ENCODE results near the gene TAF1D. TPM values are rescaled to one million over a fixed set of nuclear protein-coding genes. Genes with fewer than 3 reads are reported as not detected.
"Not testable (repeated sequence)": the region's sequence is repeated elsewhere in the genome, so short reads cannot be mapped to it uniquely, and the experiment has no call there.

The TAF1D gene, protein sequence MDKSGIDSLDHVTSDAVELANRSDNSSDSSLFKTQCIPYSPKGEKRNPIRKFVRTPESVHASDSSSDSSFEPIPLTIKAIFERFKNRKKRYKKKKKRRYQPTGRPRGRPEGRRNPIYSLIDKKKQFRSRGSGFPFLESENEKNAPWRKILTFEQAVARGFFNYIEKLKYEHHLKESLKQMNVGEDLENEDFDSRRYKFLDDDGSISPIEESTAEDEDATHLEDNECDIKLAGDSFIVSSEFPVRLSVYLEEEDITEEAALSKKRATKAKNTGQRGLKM
- polyA plus RNA-seq (ENCODE audit: insufficient read length in 10 of 10), result 100 to 1,000 TPM in 7 of 10 donors, 10 to 100 TPM in 3; 82.7 to 159 (median 108) TPM
- long read RNA-seq, donor 1, transcript TAF1D-203 (6 exons, 2,082 nt), result major isoform, 5 of 40 reads
- long read RNA-seq, donor 1, partial matches to known transcripts, result 30 of 40 reads
- long read RNA-seq, donor 1, other reads (novel, unspliced or antisense), result 0 of 40 reads
- long read RNA-seq, donor 2, transcript TAF1D-203 (6 exons, 2,082 nt), result major isoform, 6 of 34 reads
- long read RNA-seq, donor 2, partial matches to known transcripts, result 25 of 34 reads
- long read RNA-seq, donor 2, other reads (novel, unspliced or antisense), result 0 of 34 reads
- long read RNA-seq, donor 3, result 0 reads
- long read RNA-seq, donor 4, partial matches to known transcripts, result 10 of 16 reads
- long read RNA-seq, donor 4, other reads (novel, unspliced or antisense), result 0 of 16 reads
- long read RNA-seq, donor 5, partial matches to known transcripts, result 25 of 32 reads
- long read RNA-seq, donor 5, other reads (novel, unspliced or antisense), result 0 of 32 reads
- long read RNA-seq, donor 6, transcript TAF1D-203 (6 exons, 2,082 nt), result major isoform, 11 of 35 reads
- long read RNA-seq, donor 6, partial matches to known transcripts, result 23 of 35 reads
- long read RNA-seq, donor 6, other reads (novel, unspliced or antisense), result 0 of 35 reads
- long read RNA-seq, donor 7, partial matches to known transcripts, result 18 of 23 reads
- long read RNA-seq, donor 7, other reads (novel, unspliced or antisense), result 0 of 23 reads
- long read RNA-seq, donor 8, partial matches to known transcripts, result 14 of 20 reads
- long read RNA-seq, donor 8, other reads (novel, unspliced or antisense), result 0 of 20 reads
- long read RNA-seq, donor 9, partial matches to known transcripts, result 0 of 1 reads
- long read RNA-seq, donor 9, other reads (novel, unspliced or antisense), result 0 of 1 reads

DNA sequence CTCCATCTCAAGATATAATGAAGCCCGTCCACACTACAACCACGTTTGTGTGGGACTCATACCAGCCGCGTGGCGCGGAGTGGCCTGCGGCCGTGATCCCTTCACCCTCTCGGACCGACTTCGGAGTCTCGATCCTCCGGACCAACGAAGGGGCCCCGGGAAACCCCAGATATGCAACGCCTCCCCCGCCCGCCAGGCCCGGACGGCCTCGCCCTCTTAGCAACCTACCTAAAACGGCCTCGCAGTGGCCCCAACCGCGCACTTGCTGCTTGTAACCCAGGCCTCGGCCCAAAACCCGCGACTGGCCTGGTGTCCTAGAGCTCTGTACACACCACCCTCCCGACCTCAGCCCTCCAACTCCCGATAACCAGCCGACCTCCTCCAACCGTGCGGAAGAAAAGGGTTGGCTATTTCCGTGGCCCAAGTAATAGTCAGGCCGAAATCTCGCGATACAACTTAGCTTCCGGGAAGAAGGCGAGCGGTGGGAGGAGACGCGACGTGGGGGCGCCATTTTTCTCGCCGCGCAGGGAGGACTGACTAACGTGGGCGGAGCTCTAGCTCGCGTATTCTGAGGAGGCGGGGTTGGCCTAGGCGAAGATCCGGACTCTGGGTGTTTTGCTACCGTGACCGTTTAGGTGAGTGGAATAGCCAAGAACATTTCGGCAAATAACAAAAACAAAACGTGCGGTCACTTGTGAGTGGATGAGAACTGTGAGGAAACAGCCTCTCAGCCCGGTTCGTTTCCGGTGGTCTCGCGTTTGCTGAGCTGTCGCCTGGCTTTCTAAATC lies at the start of gene TAF1D, which contains the start of gene C11orf54:
TAF1D (minus strand) TSS at position 402 of the 788 bp plus-strand sequence. CDS start 2,191 bp downstream, outside the sequence.
C11orf54 (plus strand) TSS at position 579 of the 788 bp plus-strand sequence. CDS start 5,722 bp downstream, outside the sequence.
- peak; percentile 99 for DNase-seq

DNA sequence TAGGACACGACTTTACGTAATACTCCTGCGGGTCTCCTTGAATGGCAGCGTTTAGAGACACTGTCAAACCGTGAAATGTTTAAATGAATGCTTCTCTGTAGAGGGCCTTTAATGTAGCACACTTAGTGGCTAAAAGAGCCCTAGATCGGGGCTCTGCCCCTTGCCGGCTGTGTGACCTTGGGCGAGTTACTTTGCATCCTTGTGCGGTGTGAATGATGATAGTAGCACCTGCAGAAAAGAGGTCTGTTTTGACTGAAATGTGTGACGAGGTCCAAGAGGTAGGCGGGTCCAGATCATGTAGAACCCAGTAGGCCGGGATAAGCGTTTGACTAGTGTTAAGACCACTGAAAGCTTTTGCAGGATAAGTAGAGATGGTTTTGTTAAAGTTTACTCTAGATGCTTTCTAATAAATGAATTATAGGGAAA lies 43.7 kb upstream of the TAF1D start:
- DNase-seq, result no peak

DNA sequence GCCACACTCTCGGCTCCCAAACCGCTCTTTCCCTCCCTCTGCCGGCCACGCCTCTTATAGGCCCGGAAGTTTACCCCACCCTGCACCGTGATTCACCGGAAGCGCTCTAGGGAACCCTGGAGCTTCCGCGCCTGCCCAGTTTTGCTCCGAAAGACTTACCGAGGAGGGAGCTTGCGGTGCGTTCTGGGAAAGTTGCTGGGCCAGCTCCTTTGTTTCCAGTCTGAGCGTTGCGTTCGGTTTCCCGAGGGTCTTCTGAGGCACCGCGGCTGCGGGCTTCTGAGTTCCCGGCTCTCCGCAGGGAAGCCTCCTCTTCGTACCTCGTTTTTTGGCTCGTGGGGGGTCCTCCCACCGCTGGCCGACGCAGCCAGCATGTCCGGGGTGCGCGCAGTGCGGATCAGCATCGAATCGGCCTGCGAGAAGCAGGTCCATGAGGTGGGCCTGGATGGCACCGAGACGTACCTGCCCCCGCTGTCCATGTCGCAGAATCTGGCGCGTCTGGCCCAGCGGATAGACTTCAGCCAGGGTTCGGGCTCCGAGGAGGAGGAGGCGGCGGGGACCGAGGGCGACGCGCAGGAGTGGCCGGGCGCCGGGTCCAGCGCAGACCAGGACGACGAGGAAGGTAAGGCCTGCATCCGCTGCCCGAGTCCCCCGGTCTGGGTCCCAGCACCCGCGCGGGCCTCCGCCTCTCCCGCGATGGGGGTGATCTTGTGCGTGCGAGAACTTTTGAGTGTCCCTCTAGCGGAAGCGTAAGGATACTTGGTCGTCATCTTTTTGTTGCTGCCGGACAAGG lies 43.0 kb upstream of the TAF1D start, which contains the start of gene MED17:
MED17 (plus strand) TSS at position 138 of the 790 bp plus-strand sequence; CDS start at position 370, 232 bp downstream.
- DNase-seq, result peak; percentile 95 to 97 (median 96)

DNA sequence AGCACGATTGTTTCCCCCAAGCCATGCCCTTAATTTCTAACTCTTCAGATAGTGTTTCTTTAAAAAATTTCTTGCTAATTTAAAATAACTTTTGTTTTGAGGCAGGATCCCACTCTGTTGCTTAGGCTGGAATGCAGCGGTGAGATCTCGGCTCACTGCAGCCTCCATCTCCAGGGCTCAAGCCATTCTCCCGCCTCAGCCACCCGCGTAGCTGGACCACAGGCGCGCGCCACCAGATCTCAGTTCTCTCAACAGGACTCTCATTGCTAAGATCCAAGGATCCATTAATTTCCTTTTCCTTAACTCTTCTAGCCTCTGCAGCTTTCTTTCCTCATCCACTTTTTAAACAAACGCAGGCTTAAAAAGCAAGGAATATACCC lies 42.5 kb upstream of the TAF1D start:
- no peak for DNase-seq

DNA sequence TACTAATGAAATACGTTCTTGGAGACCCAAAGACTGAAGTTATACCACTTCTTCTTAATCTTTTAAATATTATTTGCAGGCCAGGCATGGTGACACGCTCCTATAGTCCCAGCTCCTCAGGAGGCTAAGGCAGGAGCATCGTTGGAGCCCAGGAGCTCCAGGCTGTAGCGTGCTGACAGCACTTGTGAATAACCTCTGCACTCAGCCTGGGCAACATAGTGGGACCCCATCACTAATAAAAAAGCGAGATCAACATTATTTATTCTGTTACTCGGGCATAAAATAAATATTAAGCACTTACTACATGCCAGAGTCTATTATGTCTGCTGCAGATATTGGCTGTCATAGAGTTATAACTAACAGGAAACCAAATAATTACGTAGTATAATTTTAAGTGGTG lies 42.1 kb upstream of the TAF1D start:
- no peak for DNase-seq

DNA sequence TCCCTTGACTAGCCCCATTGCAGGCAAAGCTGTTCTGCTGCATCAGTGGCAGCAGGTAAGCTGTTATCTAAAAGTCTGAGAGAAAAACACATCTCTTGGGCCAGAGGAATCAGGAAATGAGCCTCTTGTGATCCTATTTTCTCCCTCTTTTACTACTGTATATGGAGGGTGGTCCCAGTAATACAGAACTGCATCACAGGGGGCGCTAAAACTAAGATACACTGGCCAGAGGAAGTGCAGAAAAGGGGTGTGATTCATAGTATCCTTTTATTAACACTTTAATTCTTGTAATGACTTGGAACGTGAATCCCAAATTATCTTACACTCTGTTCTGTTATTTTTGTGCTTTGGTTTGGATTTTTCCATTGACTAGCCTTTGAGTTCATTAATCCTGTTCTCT lies 34.0 kb upstream of the TAF1D start:
- DNase-seq, result no peak

DNA sequence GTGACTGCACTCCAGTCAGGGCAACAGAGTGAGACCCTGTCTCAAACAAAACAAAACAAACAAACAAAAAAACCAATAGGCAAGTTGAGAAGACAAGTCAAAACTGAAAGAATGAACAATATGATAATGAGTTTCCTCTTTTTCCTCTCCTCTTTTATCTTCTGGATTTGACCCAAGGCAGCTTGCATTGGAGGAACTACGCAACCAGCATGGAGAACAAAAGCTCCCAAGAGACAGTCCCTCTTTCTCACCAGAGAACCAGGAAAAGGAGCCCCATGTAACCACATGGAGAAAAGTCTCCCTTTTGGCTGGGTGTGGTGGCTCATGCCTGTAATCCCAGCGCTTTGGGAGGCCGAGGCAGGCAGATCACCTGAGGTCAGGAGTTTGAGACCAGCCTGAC lies 33.3 kb upstream of the TAF1D start:
- DNase-seq, result not testable (repeated sequence)

DNA sequence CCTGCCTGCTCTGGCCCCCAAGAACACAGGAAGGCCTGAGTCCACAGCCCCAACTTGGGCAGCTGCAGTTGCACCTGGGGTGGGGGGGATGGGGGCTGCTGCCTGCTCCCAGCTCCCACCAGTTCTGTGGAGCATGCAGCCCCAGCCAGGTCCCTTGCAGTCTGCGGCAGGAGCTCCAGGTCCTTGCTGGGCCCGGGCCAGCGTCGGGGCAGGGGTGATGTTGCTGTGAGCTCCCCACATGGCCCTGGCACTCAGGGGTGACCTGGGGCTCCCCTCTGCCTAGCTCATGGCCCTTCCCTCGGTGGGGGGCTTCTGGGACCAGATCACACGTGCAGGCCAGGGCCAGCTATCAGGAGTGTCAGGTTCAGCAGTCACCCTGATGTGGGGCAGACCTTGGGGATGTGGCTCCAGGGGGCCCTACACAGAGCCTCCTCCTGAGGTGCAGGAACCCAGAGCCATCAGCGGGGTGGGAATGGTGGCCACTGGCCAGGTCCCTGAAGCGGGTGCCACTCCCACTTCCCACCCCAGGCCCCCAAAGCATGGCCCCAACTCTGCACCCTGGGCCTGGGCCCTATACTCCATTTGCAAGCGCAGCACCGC lies 32.4 kb upstream of the TAF1D start:
- no peak for DNase-seq

DNA sequence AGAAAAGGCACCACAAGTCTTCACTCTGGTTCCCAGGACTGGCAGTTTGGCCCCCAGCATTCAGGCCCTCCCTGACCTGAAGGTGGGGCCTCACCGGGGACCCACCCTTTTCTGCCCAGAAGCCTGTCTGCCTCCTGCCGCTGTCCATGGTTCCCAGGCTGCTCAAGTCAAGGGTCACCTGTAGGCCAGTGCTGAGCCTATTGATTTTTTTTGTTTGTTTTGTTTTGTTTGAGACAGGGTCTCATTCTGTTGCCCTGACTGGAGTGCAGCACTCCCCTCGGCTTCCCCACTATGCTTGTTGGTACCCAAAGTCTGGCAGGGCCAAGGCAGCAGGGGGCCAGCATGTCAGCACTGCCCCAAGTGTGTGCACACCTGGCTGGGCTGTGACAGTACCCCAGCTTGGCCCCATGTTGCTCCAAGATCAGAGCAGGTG lies 31.8 kb upstream of the TAF1D start:
- no peak for DNase-seq

DNA sequence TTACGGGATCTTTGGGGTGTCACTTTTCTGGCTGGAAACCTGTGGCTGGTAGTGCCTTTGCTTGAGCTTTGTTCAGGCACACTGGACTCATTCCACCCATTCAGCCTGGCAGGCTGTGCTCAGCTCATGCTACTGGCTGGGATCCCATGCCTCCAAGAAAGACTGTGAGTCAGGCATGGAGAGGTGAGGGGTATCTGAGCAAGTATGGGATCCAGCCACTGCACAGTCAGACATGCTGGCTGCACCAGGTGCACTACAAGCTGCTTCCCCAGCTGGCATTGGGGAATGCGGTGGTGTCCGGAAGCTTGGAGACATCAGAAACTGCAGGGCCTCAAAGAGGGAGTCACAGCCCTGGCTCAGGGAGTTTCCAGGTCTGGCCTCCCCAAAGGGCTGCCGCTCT lies 30.8 kb upstream of the TAF1D start:
- DNase-seq, result no peak

DNA sequence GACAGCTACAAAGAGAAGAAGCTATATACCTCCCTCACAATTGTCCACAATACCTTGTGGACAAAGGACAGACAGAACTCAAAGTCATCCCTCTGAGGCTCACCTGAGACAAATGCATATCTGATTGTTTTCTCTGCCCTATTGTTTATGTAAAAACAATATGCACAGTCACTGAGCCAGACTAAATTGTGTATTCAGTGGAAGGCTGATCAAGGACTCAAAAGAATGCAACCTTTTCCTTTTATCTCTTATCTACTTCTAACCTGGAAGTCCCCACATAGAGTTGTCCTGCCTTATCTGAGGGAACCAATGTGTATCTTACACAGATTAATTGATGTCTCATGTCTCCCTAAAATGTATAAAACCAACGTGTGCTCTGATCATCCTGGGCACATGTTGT lies 28.9 kb upstream of the TAF1D start:
- DNase-seq, result no peak

DNA sequence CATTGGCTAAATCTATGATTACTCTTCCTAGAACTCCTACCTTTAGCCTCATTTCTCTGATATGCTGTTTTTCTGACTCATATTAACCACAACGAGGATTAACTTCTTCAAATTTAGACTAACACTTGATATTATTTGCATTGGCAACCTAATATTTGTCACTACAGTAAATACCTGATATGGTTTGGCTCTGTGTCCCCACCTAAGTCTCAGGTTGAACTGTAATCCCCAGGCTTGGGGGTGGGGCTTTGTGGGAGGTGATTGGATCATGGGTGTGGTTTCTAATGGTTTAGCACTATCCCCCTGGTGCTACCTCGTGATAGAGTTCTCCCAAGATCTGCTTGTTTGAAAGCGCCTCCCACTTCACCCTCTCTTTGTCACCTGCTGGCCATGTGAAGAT lies 25.7 kb upstream of the TAF1D start:
- no peak for DNase-seq

DNA sequence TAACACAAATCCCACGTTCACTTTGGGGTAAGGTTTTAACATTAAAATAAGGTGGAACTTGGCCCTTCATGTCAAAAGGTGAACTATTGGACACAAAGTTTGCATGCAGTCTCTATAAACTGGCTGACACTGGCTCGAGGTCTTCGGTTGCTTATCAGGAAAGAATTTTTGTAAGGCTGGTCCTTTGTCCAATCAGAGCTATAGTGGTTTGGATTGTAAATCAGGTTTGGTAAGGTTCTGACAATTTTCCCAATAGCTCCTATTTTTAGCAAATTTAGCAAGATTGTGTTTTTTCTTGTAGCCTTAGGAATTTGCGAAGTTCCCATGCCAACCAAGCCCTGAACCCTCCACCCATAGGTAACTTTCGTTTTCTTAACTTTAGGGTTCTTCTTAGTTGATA lies 25.2 kb upstream of the TAF1D start:
- no peak for DNase-seq

DNA sequence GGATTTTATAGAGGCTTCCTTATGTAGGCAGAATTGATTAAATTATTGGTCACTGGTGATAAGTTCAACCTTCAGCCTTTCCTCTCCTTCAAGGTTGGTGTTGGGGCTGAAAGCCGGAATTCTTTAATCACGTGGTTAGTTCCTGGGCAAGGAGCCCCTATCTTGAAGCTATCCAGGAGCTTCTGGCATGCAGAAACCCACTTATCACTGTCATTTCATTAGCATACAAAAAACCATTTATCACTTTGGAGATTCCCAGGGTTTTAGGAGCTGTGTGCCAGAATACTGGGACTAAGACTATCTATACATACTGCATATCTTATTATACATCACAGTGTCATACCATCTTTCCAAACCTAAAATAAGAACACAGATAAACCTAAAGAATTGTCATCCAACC lies 24.3 kb upstream of the TAF1D start:
- DNase-seq, result no peak

DNA sequence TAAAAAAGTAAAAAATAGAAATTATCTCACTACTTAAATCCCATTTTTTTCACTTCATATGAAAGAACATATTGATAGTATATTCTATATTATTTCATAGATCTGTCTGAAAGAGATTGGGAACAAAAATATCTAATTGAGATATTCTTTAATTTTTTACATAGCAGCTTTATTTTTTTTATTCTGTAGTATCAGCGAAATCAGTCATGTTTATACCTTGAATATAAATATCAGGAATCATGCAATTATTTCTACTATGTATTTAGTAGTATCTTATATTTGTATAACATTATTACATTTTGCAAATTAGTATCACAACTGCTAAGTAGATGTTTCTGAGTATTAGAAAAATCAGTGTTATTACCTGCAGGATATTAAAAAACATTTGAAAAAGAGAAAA lies 20.6 kb upstream of the TAF1D start:
- DNase-seq, result no peak

DNA sequence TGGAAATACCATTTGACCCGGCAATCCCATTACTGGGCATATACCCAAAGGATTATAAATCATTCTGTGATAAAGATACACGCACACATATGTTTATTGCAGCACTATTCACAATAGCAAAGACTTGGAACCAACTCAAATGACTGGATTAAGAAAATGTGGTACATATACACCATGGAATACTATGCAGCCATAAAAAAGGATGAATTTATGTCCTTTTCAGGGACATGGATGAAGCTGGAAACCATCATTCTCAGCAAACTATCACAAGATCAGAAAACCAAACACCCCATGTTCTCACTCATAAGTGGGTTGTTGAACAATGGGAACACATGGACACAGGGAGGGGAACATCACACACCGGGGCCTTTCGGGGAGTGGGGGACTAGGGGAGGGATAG lies 17.8 kb upstream of the TAF1D start:
- not testable (repeated sequence) for DNase-seq

DNA sequence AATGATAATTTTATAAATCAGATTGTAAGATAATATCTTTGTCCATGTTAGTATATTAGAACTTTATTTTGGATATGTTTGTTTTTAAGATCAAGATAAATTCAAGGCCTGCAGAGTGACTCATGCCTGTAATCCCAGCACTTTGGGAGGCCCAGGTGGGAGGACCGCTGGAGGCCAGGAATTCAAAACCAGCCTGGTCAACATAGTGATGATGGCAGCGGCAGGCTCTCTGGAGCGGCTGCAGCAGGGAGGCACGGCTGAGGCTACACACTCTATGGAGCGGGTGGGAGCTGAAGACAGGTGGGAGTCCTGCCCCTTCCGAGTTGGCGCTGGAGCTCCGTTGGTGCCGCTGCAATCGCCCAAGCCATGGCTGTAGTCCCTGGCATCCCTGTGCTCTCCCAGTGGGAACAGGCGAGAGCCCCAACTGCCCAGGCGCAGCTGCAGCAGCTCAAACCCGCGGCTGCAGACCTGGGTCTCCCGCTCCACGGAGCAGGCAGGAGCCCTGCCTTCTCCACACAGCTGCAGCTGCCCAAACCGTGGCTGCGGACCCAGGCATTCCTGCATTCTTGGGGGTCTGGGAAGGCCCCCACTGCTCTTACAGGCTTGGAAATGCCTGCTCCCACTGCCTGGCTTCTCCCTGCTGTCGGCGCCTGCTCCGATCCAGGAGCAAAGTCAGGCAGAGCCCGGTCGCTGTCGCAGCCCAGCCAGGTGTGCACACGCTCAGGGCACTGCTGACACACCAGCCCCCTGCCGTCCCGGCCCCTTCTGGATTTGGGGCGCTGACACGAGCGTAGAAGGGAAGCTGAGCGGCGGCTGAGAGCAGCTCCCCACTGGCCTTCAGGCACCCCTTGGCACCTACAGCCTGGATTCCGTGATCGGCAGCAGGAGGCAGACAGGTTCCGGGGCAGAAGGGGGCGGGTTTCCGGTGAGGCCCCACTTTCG lies 16.9 kb upstream of the TAF1D start:
- no peak for DNase-seq

DNA sequence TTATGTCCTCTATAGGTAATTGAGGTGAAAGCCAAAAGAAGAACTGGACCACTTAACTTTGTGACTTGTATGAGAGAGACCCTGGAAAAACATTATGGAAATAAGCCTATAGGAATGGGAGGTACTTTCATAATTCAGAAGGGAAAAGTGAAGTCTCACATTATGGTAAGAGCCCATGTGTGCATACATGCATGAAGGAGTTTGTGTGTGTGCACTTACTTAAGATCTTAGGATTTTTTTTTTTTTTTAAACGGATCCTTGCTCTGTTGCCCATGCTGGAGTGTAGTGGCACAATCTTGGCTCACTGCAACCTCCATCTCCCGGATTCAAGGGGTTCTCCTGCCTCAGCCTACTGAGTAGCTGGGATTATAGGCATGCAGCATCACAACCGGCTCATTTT lies 16.0 kb upstream of the TAF1D start:
- DNase-seq, result no peak

DNA sequence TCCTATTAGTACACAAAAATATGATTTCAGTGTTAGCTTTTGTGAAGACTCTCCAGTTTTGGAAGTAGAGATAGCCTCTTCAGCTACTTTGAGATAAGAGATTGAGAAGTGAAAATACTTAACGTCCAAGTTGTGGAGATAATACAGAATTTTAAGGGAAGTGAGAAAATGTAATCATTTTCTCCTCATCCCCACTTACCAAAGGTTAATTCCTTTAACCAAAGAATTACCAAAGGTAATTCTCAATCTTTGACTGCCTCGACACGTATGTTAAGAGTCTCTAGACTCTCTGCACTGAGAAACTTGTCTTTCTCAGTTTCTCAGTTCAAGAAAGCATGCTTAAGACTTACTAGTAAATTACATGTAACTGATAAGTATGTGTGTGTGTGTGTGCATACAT lies 15.5 kb upstream of the TAF1D start:
- no peak for DNase-seq
